Neural cell (in vitro differentiated cells): ENCODE data around the gene INO80D.

Experiments
- CTCF ChIP-seq: fragments of 450-650 bp; IDR thresholded peaks from 2 replicates; pipeline ENCODE4 v1.5.1; 2014; ENCODE audit warnings: antibody characterized with exemption, mild to moderate bottlenecking, moderate library complexity; ENCODE audit not compliant: poor library complexity, severe bottlenecking
- EP300 ChIP-seq: fragments of 450-650 bp; conservative IDR thresholded peaks from 2 replicates; pipeline ENCODE4 v1.6.1; 2014; ENCODE audit warnings: antibody characterized with exemption, mild to moderate bottlenecking, moderate library complexity; ENCODE audit not compliant: poor library complexity, severe bottlenecking
- EZH2 ChIP-seq: fragments of 200-600, 300-800 bp; shearing (Covaris generic), sonication (generic); IDR thresholded peaks from 2 replicates; pipeline ENCODE4 v1.6.1; 2014; ENCODE audit warnings: antibody characterized with exemption, low read length, borderline replicate concordance, mild to moderate bottlenecking; ENCODE audit not compliant: insufficient read depth, poor library complexity, severe bottlenecking
- MXI1 ChIP-seq: fragments of 450-650 bp; conservative IDR thresholded peaks from 2 replicates; pipeline ENCODE4 v1.6.1; 2014; ENCODE audit warnings: antibody characterized with exemption, mild to moderate bottlenecking; ENCODE audit not compliant: poor library complexity, severe bottlenecking
- POLR2AphosphoS5 ChIP-seq: IDR thresholded peaks from 2 replicates; pipeline ENCODE4 v1.6.1; 2012
- RAD21 ChIP-seq: fragments of 450-650 bp; conservative IDR thresholded peaks from 2 replicates; pipeline ENCODE4 v1.6.1; 2014; ENCODE audit warnings: antibody characterized with exemption, mild to moderate bottlenecking, moderate library complexity
- REST ChIP-seq: IDR thresholded peaks from 2 replicates; pipeline ENCODE4 v1.6.1; 2012; ENCODE audit warnings: borderline replicate concordance
- SMC3 ChIP-seq: fragments of 450-650 bp; conservative IDR thresholded peaks from 2 replicates; pipeline ENCODE4 v1.6.1; 2014; ENCODE audit warnings: antibody characterized with exemption, mild to moderate bottlenecking, moderate library complexity; ENCODE audit not compliant: poor library complexity
- TAF1 ChIP-seq: IDR thresholded peaks from 2 replicates; pipeline ENCODE4 v1.6.1; 2012; ENCODE audit warnings: low read depth

- TF ChIP-seq REST, result no peak
- TF ChIP-seq POLR2AphosphoS5, result no peak
- no peak for TF ChIP-seq SMC3
- TF ChIP-seq CTCF, result no peak
- no peak for TF ChIP-seq TAF1
- no peak for TF ChIP-seq EZH2
- TF ChIP-seq EP300, result no peak
- no peak for TF ChIP-seq RAD21
- no peak for TF ChIP-seq MXI1
Measured at GRCh38 chr2:206000776-206001175, 85.2 kb downstream of the INO80D start.
